GM19193 (cell line): ENCODE measurements around the gene ESRRG.

Experiments
- POLR2A ChIP-seq: IDR thresholded peaks from 4 replicates; pipeline ENCODE4 v1.6.1; 2011; ENCODE audit not compliant: insufficient read depth, insufficient read length; ENCODE audit errors: extremely low read depth

Gene ESRRG

DNA sequence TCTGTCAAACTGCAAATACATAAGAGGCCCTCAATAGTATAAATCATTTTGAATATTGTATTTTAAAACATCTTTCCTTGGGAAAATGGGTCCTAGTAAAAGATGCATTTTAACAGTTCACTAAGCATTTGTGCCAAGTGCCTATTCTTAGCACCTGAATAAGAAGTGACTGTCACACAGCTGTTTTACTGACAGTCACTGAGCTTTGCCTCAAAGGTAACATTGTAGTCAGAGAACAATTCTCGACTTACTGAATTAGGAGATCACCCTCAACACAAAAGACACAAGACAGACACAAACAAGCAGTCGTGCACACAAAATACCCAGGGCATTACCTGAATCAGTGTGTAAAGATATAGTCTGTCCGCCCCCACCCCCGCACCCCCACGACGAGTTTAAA, 408 bp downstream of the ESRRG start:
- TF ChIP-seq POLR2A = no peak

DNA sequence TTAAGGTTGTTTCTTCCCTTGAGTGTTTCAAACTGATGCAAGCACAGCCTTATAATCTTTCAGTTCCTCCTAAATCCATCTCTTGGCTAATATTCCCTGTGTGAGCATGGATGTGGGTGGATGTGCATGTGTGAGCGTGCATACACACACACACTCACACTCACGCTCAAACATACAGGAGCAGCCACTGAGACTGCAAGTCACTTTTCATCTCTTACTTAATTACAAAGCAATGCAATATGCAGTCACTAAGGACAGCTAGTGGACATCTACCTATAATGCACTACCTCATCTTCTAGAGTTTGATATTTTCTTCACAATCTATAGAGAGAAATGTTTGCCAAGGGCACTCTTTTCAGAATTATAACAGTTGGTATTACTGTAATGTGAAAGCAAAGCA, 1.4 kb downstream of the ESRRG start:
- TF ChIP-seq POLR2A = no peak

DNA sequence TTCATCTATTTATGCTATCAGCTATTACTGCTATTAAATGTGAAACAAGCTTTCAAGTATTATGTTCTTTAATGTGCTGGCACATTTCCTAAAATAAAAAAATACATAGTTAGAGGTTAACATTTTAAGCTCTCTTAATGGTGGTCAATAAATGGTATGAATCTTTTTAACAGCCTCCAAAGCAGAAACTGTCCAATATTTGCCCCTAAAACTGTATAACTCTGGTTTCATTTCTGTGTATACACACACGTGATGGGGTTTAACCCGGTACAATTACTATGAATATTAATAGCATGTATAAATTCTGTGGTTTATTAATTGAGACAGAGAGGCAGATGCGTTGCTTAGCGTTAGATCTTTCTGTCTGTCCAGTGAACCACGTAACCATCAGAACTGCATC, 2.2 kb downstream of the ESRRG start:
- no peak for TF ChIP-seq POLR2A

DNA sequence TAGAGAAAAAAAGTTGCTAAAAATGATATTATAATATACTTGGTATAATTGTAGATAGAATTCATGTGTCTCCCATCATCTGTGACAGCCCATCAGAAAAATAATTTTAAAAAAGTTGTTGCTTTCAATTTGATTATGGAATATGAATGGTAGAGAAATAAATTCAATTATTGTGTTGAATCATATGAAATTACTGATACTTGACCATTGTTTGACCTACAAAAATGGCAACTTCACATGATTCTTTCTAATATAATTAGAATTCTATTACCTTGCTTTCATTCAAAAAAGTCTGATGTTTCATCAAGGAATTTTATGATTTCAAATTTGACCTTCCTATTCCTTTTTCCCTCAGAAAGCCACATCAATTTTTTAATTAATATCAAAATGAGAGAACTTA, 11.5 kb downstream of the ESRRG start:
- TF ChIP-seq POLR2A = no peak

DNA sequence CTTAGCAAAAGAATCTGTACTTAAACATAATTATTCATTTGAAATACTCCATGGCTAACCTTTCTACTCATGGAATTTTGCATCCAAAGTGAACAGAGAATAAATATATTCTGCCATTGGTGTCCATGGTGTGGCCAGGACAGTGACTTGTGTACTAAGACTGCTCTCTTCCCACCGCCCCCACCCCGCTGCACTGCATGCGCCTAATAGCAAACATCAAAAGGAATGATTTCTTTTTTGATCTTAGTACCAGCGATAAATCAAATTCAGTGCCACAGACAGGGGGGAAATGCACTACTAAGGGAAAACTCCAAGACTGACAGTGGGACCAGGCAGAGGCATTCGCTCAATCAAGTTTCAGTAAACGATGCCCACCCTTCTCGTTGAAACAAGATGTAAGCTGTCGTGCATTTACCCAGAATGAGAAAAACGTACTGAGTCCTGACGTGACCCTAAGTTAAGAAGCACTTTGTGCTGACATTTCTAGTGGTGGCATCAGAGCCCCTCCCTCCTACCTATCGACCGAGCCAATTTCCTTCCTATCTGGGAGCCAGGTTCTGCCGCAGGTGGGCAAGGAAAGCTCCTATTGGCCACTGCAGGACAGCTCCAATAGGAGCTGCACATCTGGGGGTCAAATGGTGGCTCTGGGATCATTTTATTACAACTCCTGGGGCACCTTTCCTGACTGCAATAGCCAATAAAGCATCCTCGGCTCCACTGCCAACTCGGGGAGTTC, 12.5 kb downstream of the ESRRG start:
- TF ChIP-seq POLR2A = no peak

DNA sequence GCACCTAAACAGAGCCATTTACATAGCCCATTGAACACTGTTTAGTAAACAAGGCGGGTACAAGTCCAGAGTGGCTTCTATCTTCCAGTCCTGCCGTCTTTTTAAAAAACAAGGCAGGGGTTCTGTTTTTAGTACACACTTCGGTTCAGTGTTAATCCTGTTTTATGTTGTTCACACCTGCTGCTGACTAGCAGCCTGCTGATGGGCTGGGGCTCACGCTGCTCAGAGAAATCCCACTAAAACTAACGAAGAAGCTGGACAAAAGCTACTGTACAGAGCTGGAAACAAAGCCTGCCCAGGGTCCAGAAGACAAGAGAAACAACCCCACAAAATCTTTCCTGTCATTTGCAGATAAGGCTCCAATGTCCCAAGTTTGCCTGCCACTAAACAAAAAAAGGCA, 13.2 kb downstream of the ESRRG start:
- no peak for TF ChIP-seq POLR2A

DNA sequence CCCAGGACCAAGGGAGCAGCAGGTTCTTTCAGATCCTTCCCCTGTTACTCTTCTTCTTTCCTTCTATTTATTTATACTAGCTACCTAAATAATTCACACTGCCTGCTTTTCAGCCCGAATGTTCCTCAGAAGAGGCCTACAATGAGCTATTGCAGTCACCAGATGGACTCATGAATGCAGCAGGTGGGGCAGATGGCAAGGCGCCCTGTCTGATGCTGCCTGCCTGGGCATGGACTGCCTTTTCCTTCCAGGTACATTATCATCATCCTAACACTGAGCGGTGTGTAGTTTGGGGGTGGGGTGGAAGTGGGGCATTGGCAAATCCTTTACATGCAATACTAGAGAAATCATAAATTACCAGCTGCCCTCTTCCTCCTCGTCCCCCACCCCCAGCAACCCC, 17.6 kb downstream of the ESRRG start:
- TF ChIP-seq POLR2A = no peak

DNA sequence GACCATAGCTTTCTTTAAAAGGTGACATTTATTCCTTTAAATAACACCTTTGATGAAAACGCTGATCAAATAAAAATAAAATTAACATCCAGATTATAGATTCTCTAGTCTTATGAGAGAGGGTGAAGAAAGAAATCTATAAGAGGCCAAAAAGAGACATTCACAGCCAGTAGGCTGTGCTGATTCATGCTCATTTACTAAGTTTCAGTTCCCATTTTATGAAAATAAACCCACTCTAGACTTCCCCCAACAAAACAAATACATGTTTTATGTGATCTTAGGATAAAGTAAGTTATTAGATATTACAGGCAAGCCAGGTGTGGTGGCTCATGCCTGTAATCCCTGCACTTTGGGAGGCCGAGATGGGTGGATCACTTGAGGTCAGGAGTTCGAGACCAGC, 21.1 kb downstream of the ESRRG start:
- TF ChIP-seq POLR2A = no peak

DNA sequence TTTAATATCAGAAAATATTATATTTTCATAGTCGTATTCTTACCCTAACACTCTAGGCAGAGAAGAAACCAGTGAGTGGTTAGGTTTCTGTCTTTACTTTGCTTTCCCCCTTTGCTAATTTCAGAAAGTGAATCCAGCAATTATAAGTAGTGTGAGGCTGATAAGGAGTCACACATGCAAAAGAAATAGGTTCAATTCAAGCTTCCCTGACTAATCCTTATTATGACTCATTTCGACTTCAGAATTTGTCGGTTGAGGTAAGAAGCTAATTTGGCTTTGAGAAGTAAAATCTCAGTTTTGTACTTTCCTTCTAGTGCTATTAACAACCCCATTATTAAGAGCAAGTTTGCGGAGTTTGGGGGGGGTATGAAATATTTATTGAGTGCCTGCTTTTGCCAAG, 22.4 kb downstream of the ESRRG start:
- no peak for TF ChIP-seq POLR2A

DNA sequence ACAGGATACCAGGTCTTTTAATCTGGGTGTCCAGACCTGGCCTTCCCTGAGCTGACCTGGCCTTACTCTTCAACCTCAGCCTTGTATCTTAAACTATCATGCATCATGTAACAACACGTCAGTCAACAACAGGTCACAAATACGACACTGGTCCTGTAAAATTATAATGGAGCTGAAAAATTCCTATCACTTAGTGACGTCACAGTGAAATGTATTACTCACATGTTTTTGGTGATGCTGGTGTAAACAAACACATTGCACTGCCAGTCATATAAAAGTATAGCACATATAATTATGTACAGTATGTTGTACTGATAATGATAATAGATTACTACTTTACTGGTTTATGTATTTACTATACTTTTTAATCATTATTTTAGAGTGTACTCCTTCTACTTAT, 31.5 kb downstream of the ESRRG start:
- no peak for TF ChIP-seq POLR2A

DNA sequence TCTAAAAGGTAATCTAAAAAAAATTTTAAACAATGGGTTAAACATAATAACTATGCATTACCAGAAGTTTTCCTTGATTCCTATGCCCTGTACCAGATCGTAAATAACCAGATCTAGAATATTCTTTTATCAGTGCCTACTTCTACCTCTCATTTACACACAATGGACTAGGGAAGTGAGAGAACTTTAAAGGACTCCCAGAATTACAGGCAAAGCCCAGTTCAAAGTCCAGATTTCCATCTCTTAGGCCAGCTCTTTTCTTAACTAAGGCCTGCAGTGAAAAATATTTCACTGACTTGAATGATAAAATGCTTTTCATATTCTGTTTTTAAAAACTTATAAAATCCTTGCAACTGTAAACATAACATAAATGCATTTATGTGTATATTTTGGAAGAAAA, 32.6 kb downstream of the ESRRG start:
- no peak for TF ChIP-seq POLR2A

DNA sequence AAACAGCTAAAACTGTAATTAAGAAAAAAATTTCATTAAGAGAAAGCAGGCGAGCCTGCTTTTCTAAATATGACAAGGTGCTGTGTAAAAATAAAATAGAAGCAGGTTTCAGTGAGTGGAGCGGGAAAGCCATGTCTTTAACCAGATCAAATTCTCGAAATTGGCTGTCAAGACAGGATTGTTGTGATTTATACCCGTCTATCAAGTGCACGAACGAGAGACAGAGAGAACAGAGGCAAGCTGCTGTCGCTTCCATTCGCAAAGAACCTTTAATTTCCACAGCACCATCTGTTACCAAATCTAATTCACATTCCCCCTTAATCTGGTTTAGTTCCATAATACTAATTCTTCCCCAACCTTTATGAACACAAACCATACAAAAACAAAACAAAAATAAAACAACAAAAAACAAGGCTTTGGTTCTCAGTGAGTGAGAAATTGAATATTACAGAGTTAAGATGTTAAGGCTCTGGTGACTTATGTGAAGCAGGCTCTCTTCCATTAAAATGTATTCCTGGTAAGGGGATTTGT, 35.0 kb downstream of the ESRRG start:
- TF ChIP-seq POLR2A = no peak

DNA sequence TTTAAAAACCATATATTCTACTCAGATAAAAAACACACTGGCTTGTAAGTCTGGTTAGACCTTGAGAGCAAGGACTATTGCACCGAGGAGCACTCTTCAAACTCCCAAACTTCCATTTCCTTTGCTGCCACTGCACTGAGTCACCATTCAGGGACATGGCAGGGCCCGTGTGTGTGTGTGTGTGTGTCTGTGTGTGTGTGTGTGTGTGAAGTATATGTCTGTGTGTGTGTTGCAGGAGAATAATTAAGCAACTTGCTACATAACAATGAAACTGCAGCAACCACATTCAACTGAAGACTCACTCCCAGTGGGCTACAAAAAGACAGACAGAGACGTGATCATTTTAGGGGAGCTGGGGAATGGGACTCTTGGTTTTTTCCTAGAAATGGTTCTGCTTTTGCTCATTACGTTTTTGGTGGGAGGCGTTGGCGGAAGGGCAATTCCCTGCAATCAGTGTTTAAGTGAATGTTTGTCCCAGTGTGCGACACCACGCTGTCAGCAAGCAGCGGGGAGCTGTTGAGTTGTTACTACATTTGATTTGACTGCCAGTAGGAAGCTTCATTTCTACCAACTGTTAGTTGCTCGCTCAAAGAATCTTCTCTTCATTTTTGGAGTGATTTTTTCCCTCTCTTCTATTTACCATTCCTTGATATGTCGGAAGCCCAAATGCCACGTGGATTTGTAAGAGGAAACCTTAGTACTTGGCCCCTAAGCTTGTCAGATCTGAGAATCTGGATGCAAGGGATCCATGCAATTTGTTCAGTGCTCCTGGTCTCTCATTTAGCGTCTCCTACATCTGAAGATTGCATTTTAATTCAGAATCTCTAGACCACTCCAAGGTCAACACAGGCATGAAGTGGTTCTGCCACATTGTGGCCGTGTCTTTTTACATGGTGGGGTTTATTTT, 36.1 kb downstream of the ESRRG start:
- TF ChIP-seq POLR2A = no peak

DNA sequence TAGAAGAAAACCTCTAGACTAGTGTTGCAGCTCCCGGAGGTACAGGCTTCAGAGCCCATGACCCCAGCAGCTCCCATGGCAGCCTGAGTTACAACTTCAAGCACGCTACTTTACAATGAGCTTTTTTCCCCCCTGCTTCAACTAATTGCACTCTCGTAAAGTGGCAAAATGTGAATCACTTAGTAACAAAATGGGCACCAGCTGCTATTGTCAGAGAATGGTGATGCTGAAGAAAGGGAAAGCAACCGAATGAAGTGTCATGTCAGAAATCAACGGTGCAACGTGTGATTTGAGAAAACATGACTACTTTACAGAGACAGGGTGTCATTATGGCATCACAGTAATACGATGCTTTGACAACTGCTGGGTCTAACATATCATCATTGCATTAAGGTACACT, 40.5 kb downstream of the ESRRG start:
- TF ChIP-seq POLR2A = no peak

DNA sequence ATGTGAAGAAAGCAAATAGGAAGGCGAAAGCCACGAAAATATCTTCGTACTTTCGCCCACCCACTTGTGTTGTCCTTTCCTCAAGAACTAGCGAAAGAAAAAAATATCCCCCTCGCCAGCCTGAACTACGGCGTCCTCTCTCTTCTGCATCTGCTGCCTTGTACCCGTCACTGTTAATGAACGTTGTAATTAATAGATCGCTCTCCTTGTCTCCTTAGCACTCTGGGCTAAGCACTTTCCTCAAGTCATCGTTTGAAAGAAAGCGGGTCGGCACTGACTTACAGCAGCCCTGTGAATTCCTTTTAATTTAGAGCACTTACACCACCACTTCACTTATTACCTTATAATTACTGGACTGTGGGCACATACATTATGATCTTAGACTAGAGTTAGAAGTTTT, 44.1 kb downstream of the ESRRG start:
- TF ChIP-seq POLR2A = no peak
